ENCODE data around the gene PEX1.

- TF ChIP-seq CTCF (IDR thresholded peaks at IDR 0.05), result no peak
- TF ChIP-seq POLR2A (IDR thresholded peaks at IDR 0.05), result no peak
Measured at GRCh38 chr7:92506363-92506762, 22.0 kb downstream of the PEX1 start.

Data from uterus (tissue), 2 donors.